ENCODE measurements around the gene PCSK6. TPM values are rescaled to one million over a fixed set of nuclear protein-coding genes. Genes with fewer than 3 reads are reported as not detected.

Gene PCSK6
- total RNA-seq, 1 donor from 2014 or later: 3.8 TPM

DNA sequence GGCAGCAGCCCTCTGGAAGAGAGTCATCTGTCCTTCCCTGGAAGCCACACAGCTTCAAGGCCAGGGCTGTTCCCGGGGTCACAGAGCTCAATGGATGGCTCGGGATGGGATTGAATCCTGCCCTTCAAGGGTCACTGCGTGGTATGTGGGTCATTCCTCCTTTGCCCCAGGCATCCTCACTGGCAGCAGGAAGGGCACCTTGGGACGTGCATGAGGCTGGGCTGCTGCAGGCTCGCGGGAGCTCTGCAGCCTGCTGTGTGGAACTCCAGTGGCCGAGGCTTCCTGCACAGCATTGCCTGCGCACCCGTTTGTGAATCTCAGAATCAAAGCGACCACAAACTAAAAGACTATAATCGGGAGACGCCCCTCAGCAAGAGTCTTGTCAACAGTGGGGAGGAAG lies 60.7 kb downstream of the PCSK6 start:
- DNase-seq: no peak
- Mint-ChIP-seq H3K36me3 (ENCODE audit: unreplicated experiment) (no peaks in the 10 kb centered on the region), H3K4me1 (ENCODE audit: low read depth, unreplicated experiment) (peaks cover 24% of the 10 kb centered on the region), H3K27ac (ENCODE audit: unreplicated experiment) (no peak overlapping the region), H3K4me3 (ENCODE audit: unreplicated experiment) (no peak overlapping the region), H3K27me3 (ENCODE audit: unreplicated experiment) (peaks cover 8% of the 10 kb centered on the region), H3K9me3 (ENCODE audit: unreplicated experiment) (peaks cover 4% of the 10 kb centered on the region)
- TF ChIP-seq, protein P1, sequence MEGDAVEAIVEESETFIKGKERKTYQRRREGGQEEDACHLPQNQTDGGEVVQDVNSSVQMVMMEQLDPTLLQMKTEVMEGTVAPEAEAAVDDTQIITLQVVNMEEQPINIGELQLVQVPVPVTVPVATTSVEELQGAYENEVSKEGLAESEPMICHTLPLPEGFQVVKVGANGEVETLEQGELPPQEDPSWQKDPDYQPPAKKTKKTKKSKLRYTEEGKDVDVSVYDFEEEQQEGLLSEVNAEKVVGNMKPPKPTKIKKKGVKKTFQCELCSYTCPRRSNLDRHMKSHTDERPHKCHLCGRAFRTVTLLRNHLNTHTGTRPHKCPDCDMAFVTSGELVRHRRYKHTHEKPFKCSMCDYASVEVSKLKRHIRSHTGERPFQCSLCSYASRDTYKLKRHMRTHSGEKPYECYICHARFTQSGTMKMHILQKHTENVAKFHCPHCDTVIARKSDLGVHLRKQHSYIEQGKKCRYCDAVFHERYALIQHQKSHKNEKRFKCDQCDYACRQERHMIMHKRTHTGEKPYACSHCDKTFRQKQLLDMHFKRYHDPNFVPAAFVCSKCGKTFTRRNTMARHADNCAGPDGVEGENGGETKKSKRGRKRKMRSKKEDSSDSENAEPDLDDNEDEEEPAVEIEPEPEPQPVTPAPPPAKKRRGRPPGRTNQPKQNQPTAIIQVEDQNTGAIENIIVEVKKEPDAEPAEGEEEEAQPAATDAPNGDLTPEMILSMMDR (IDR thresholded peaks at IDR 0.05; ENCODE audit: partially characterized antibody, unreplicated experiment): no peak

DNA sequence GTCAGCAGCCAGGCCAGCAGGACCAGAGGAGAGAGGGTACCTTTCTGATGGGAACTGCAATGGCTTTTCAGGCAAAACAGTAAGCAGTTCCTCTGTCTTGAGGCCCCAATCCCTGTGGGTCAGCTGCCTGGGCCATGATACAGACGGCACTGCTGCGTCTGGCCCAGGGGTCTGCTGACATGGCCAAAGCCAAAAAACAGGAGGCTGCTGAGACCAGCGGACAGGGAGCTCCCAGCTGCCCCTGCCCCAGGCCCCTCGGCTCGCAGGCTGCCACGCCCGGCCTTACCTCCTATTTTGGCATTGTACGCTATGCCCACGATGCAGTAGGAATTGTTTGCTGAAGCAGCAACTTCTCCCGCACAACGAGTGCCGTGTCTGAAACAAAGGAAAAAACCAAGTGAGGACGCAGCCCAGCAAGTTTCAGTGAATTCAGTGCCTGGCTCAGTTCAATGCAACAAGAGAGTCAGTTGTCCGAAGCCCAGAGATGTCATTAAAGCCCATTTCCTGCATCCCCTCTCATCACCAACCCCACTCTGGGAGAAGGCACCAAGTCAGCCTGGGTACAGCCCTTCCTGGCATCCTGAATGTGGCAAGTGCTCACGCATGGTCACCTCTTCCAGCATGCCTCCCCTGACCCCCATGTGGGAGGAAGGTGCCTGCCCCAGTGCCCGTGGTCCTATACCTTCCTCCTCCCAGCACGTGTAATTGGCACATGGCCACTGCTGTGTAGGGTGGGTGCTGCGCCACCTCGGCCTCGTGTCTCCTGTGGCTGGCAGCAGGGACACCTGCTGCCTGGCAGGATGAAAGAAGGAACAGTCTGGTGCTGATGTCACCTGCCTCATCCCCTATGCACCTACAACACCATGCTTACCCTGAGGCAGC lies 61.7 kb downstream of the PCSK6 start:
- Mint-ChIP-seq H3K27ac (ENCODE audit: unreplicated experiment) (peak overlapping the region; percentile 67), H3K4me3 (ENCODE audit: unreplicated experiment) (peak overlapping the region; percentile 6), H3K27me3 (ENCODE audit: unreplicated experiment) (peaks cover 10% of the 10 kb centered on the region), H3K36me3 (ENCODE audit: unreplicated experiment) (no peaks in the 10 kb centered on the region), H3K4me1 (ENCODE audit: low read depth, unreplicated experiment) (peaks cover 24% of the 10 kb centered on the region), H3K9me3 (ENCODE audit: unreplicated experiment) (peaks cover 4% of the 10 kb centered on the region)
- TF ChIP-seq, protein P1 (IDR thresholded peaks at IDR 0.05; ENCODE audit: partially characterized antibody, unreplicated experiment): no peak
- DNase-seq: no peak

DNA sequence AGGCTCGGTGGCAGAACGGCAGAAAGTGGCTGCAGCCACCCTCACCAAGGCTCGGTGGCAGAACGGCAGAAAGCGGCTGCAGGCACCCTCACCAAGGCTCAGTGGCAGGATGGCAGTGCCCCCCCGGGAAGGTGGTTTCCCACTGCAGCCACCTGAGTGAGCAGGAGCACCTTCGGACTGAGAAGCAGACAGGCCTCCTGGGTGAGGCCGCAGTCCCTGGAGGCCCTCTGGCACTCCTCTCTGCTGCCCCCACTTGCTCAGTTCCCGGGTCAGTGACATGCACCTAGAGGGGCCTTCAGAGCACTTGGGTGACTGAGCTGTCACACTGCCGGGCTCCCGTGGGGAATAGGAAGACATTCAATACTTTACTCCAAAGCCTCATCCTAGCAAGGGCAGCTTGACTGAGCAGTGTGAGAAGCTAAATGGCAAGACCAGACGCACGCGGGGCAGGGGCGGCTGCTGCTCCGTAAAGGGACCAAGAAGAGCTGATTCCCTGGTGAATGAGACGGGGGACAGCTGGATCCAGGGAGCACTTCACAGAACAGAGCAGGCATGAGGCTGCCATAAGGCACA lies 62.7 kb downstream of the PCSK6 start:
- Mint-ChIP-seq H3K4me1 (ENCODE audit: low read depth, unreplicated experiment) (peaks cover 24% of the 10 kb centered on the region), H3K9me3 (ENCODE audit: unreplicated experiment) (peaks cover 4% of the 10 kb centered on the region), H3K4me3 (ENCODE audit: unreplicated experiment) (peak overlapping the region; percentile 39), H3K27me3 (ENCODE audit: unreplicated experiment) (peaks cover 10% of the 10 kb centered on the region), H3K36me3 (ENCODE audit: unreplicated experiment) (no peaks in the 10 kb centered on the region), H3K27ac (ENCODE audit: unreplicated experiment) (peak overlapping the region; percentile 49)
- DNase-seq: peak; percentile 48
- TF ChIP-seq, protein P1 (IDR thresholded peaks at IDR 0.05; ENCODE audit: partially characterized antibody, unreplicated experiment): no peak

DNA sequence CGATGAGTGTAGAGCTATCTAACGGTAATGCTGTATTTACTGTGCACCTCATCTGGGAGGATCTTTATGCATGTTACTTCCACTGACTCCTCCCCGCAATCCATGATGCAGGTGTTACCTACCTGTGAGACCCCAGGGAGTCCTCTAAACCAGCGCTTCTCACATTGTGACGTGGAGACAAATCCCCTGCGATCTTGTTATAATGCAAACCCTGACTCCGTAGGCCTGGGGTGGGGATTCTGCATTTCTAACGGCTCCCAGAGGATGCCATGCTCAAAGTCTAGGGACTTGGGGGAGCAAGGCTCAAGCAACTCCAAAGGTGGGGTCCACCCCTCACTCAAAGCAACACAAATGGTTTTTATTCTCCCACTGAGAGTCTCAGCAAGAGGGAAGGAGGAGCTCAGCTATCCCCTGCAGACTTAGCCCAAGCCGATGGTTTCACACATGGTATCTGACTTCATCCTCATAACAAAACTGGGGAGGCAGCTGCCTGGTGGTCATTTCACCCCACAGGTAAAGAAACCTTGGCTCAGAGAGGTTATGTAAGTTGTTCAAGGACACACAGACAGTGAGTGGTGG lies 63.6 kb downstream of the PCSK6 start:
- DNase-seq: no peak

More for the DNA sequence above, 63.6 kb downstream of the PCSK6 start:
- H3K36me3 Mint-ChIP-seq (ENCODE audit: unreplicated experiment): no peaks in the 10 kb centered on the region
- H3K27me3 Mint-ChIP-seq (ENCODE audit: unreplicated experiment): peaks cover 10% of the 10 kb centered on the region
- no peak overlapping the region for H3K4me3 Mint-ChIP-seq (ENCODE audit: unreplicated experiment)
- TF ChIP-seq, protein P1 (IDR thresholded peaks at IDR 0.05; ENCODE audit: partially characterized antibody, unreplicated experiment): no peak
- H3K27ac Mint-ChIP-seq (ENCODE audit: unreplicated experiment): no peak overlapping the region
- peaks cover 4% of the 10 kb centered on the region for H3K9me3 Mint-ChIP-seq (ENCODE audit: unreplicated experiment)
- H3K4me1 Mint-ChIP-seq (ENCODE audit: low read depth, unreplicated experiment): peaks cover 24% of the 10 kb centered on the region

All from glutamatergic neuron (in vitro differentiated cells).